Stimulated activated CD4-positive, alpha-beta T cell treated with anti-CD3 and anti-CD28 coated beads, Interleukin-1b, Interleukin-23, amount 100 ng/mL, for 4 hours (primary cell): Measurements from ENCODE around the gene TSEN2.
"Not testable (repeated sequence)": the region's sequence is repeated elsewhere in the genome, so short reads cannot be mapped to it uniquely, and the experiment has no call there.

ENCODE experiments used
- DNase-seq, 2 donors: peaks; one replicate each; pipeline ENCODE4 v3.0.0-alpha.2; 2020; ENCODE audit warnings: low read depth in 2 of 2

Gene TSEN2

DNA sequence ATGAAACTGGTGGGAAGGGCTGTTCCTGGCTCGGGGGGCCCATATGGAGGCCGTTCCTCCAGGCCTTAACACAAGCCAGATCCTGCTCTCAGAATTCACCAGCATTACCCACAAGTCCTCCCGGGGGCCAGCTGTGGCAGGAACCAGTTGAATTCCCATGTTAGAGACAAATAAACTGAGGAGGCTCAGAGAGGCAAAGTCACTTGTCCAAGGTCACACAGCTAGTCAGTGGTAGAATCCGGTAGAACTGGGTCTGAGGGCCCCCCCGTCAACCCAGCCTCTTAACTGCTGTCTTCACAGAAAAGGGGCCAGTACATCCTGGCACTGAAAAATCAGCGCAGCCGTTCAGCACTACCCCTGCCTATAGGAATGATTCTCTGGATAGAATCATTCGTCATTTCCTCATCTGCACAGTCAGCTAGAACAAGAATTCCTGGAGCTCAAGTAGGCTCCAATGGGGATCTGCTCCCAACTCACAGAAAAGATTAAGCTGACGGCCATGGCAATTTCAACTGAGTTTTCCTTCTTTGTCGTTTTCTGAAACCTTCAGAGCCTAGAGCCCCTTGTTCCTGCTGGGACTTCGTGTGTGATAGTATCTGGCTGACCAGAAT is 12.2 kb upstream of the TSEN2 start:
- DNase-seq, result no peak

DNA sequence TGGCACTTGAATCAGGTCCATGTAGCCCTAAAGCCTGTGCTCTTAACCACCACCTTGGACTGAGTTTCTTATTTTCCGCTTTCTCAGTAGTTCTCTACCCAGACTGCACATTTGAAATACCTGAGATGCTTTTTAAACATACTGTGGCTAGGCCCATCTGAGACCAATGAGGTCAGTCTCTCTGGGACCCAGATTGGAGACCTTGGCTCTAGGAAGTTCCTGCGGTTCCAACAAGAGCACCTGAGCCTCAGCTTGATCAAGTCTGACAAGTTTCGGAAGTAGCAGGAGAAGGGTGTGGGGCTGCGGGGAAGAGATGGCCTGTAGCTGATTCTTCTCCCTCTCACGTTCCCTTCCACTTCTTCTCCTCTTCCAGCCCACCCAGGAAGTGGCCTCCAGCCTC is 11.5 kb upstream of the TSEN2 start:
- no peak for DNase-seq

DNA sequence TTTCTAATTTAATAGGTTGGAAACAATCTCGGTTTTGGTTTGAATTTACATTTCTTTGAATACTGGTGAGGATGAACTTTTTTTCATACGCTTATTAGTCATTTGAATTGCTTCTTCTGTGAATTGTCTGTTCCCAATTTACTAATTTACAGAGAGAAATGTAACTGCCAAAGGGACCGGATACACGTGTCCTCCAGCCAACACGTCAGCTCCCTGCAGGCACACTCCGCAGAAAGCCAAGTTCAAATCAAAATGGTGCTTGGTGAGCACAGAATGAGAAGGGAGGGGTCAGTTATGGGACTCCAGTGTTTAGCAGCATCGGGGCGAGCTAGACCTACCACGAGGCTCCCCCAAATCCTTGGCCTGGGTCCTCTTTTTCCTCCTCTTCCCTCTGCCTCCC is 10.8 kb upstream of the TSEN2 start:
- DNase-seq, result no peak

DNA sequence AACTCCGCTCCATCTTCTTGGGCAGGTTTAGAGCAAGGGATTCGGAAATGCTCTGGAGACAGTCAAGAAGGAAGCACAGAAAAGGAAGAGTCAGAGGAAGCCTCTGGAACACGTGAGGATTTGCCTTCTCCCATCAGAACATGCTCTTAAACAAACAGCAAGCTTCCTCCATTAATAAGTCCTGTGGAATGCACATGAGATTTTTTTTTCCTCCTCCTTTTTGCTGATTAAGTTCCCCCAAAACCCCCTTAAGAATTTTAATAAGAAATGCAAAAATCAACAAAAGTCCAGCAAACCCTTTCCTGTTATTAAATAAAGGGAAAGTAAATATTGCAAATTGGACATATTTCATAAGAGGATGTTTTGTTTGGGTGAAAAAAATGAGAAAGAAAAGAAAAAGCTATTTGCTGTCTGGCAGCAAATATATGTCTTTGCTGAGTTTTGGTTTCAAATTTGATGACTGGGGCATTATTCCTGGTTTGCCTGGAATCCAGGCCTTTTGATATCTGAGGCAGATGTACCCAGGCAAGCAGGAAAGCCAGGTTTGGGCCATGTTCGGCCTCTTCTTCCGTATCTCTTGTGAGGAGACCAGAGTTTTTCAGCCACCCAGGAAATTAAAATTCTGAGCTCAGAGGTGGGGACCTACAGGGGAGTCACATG is 7.9 kb upstream of the TSEN2 start:
- no peak for DNase-seq

DNA sequence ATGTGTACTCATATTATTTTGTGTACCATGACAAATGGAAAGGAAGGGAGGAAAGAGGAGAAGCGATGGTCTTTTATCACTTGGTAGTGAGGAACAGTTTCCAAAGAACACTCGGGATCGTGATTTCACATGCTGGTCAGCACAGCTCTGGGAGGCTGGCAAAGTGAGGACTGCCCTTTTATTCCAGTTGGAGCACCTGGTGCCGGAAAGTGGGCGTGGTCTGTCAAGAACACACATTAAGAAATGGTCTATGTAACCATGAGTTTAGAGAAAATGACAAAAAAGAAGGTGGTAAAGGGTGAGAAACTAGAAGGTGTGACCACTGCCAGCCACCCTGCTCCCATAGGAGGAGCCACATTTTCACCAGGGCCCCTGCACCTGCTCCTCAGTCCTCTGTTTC is 7.0 kb upstream of the TSEN2 start:
- no peak for DNase-seq

DNA sequence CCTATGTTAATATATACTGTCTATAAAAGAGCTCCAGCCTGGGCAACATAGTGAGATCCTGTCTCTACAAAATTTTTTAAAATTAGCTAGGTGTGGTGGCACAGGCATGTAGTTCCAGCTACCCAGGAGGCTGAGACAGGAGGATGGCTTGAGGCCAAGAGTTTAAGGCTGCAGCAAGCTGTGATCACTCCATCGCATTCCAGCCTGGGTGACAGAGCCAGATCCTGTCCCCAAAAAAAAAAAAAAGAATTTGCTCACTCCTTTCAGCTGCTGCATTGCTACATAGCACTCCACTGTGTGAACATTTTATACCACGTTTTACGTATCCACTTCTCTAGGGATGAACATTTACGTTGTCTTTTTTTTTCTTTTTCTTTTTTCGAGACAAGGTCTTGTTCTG is 6.0 kb upstream of the TSEN2 start:
- no peak for DNase-seq

DNA sequence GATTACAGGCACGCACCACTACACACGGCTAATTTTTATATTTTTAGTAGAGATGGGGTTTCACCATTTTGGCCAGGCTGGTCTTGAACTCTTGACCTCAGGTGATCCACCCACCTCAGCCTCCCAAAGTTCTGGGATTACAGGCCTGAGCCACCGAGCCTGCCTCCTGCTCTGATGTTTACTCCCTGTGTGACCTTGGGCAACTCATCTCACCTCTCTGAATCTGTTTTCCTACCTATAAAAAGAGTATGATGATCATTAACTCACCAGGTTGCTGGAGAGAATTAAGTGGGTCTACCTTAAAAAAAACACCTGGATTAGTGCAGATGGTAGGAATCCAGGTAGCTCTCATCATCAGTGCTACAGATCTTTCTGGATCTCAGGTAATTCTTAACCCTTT is 5.1 kb upstream of the TSEN2 start:
- DNase-seq, result not testable (repeated sequence)

DNA sequence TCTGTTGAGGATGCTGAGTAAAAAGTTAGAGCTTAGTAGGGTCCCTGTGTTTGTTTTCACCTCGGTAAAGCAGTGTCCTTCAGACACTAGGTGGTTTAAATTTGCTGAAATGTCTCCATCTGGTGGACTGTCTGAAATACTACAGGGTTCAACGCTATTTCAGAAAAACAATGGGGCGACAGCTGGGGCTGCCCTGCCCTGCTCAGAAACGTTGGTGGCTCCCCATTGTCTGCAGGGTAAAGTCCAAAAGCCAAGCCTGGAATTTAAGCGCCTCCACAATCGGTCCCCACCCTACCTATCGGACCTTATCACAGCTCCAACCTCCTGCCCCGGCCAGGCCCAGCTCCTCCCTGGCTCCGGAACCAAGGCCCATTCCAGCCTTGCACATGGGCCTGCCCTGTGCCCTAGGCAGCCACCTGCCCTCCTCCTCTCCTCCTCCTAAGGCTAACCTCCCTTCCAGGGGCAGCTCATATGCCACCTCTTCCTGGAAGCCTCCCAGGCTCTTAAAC is 4.3 kb upstream of the TSEN2 start:
- no peak for DNase-seq

DNA sequence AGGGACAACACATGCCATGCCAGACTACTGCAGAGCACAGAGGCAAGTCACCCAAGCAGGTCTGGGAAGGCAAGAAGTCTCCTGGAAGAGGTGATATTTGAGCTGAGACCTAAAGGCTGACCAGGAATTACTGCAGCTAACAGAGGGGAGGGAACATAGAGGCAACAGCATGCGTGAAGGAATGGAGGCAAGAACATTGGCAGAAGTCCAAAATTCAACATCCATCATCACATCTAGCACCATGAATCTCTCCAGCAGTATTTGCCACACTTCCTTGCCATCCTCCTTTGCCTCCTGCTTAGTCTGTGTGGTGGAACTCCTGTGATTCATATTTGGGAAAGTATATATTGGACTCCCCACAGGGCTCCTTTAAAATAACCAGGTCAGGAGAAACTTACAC is 870 bp upstream of the TSEN2 start:
- DNase-seq, result no peak

DNA sequence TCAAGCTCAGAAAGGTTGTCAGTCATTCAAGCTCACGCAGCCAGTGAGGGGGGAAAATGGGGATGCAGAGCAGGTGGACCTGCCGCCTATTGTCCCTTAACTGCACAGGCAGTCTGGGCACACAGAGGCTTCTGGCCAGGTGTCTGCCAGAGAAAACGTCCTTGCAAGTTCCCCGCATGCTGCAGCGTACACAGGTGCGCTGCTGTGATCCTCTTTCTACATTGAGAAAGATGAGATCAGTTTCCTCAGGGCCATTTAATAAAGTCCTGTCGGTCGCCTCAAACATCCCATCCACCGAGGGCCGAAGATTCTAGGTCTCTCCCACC is 445 bp upstream of the TSEN2 start:
- DNase-seq, result no peak

DNA sequence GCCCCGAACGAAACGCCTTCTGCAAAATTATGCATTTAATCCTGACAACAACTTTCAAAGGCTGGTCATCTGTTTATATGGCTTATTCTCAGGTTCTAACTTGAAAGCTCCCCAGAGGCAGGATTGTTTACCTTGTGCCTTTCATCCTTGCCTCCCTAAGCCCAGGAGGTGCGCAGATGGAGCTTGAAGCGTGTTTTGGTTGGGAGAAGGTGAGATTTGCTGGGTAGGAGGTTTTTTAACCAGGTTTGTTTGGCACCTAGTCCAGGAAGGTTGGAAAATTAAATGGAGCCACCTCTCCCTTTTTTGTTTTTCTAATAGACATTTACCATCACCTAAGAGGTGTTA is 675 bp downstream of the TSEN2 start:
- no peak for DNase-seq

DNA sequence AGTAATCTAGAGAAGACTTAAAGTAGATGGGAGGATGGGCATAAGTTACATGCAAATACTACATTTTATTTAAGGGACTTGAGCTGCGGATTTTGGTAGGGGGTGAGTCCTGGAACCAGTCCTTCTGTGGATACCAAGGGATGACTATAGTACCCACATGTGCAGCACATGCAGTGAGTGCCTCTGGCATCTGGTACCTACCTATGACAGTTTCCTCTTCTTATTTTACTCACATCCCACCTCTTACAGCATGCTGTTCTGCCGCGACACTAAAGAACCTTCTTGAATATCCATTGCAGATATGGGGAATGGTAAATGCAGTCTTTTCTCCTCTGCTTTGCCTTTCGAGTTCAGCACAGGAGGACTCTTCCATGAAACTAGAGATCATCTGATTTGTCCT is 1.7 kb downstream of the TSEN2 start:
- no peak for DNase-seq

DNA sequence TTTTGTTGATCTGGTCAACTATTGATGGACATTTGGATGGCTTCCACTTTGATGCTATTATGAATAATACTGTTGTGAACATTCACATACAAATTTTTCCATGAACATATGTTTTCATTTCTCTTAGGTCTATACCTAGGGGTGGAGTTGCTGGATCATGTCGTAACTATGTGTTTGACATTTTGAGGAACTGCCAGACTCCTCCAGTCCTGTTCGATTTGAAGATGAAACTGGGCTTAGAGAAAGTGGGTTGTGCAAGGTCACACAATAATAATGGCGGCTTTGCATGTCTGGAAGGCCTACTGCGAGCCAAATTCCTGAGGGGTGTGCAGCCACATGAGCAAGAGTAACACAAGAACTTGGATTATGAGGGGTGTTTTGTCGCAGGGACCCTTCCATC is 2.6 kb downstream of the TSEN2 start:
- no peak for DNase-seq

DNA sequence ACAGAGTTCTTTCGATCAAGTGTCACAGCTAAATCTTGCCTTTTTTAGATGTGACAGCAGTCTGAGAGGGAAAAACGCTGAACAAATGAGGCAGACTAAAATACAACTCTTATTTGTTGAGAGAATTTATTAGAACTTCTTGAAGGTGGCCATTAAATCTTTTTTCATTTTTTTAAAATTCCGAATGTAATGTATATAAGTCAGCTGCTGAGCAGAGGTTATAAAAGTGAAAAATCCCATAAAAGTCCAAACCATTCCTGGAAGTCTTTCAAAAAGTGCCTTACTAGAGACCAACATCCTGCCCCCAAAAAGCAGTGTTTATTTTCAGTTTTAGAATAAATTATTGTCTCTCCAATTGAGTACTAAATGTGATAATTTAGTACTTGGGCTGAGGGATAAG is 3.1 kb downstream of the TSEN2 start:
- DNase-seq, result no peak

DNA sequence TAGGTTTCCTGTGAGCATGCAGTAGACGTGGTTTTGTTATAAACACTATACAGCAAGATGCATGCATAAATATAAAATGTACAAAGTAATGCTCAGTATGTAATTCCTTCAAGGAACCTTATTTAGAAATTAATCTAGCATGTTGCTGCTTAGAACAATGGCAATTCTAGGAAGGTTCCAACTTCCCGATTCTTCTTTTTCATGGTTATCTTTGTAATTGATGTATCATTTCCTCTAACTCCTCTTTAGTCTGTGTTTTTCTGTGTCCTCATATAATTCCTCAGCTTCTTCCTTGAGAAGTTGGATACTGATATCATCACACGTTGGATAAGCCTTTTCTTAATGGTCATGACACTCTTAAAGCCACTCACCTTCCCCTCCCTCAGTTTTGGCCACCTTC is 3.5 kb downstream of the TSEN2 start:
- no peak for DNase-seq

DNA sequence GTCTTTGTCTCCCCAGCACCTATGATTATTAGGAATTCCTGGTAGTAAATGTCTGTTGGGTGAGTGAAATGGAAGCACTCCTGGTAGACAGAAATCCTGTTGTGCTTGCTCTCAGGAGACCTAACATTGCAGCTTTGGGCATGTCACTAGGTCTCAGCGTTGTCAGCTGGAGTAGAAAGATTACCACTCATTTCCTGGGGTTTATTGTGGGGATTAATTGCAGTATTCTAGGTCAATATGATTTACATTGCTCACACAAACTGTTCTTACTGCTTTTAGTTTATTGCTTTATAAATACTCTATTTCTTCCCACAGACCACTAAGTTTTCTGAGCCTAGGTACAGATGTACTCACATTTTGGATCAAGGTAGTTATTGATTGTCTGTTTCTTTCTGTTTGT is 5.1 kb downstream of the TSEN2 start:
- DNase-seq, result no peak

DNA sequence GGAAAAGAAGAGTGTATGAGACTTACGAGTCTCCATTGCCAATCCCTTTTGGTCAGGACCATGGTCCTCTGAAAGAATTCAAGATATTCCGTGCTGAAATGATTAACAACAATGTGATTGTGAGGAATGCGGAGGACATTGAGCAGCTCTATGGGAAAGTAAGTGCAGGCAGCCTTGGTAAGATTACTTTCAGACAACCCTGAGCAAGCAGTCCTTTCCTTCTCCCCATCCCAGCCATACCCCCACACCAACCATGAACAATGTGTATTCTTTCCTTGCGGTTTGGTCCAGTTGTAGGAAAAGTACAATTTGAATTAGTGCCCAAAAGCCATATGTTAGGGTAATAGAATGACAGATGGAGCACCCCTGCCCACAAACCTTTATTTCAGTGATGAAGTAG is 5.6 kb downstream of the TSEN2 start:
- no peak for DNase-seq

DNA sequence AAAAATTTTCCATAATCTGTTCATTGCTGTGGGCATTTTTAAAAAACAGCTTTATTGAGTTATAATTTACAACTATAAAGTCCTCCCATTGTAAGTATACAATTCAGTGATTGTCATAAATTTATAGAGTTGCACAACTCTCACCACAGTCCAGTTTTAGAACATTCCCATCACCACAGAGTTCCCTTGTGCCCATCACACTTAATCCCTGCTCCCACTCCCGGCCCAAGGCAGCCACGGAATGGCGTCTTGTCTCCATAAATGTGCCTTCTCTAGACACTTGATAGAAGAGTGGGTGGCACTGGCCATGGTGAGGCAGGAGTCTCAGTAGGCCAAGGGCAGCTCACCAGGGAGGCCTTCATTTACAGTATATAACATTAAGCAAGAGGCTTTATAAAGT is 6.3 kb downstream of the TSEN2 start:
- DNase-seq, result no peak

DNA sequence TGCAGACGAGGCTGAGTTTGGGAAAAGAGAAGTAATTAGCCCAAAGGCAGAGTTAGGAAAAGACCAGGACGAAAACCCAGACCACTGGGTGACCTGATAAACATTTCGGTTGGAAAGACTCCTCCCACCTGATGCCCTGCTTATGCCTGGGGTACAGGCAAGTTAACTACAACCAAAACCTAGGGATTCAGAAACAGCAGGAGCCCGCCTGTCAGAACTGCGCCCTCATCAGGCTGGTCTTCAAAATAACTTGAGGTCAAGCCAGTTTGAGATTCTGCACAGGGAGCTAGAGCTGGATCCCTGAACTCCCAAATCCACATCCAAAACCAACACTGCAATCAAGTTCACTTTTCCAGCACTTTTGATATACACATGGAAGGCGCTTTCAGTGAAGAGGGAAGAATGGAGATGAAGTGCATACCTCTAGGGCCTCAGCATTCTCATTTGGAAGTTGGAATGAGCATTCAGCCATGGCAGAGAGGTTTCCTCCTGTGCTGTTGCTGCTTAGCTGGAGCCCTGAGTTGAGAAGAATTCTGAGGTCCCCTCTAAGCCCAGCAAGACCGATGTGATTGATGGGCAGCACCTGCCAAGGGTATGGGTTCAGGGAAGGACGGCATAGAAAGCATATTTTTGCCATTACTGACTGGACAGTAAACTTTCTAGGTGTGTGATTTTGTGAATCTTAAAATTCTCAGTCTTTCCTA is 11.6 kb downstream of the TSEN2 start:
- no peak for DNase-seq

DNA sequence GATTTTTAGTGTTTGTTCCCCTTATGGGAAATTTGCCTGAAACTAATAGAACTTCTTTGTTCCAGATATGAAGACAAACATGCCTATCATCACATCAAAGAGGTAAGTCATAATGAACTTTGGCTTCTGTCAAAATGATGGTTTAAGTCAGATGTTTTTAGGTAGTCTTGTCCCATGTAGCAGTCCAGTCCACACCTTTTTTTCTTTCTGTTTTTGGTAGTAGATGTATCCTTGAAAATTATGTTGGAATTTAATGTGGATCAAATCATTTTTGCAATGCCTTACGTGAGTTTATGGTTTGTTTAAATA is 12.1 kb downstream of the TSEN2 start:
- no peak for DNase-seq

DNA sequence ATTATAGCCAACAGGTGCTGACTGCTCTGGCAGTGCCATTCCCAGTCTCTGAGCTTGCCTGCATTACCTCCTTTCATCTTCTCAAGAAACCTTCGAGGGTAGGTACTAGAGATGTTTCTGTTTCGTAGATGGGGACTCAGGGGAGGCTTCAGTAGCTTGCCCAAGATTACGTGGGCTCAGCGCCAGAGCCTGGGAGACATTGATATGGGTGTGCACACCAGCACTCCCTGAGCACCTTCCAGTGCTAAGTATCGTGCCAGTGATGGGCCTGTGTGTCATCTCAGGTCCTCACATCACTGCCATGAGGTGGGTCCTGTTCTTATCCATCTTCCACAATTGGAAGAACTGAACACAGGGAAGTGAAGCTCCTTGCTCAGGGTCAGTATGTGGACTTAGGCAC is 15.2 kb downstream of the TSEN2 start:
- no peak for DNase-seq

DNA sequence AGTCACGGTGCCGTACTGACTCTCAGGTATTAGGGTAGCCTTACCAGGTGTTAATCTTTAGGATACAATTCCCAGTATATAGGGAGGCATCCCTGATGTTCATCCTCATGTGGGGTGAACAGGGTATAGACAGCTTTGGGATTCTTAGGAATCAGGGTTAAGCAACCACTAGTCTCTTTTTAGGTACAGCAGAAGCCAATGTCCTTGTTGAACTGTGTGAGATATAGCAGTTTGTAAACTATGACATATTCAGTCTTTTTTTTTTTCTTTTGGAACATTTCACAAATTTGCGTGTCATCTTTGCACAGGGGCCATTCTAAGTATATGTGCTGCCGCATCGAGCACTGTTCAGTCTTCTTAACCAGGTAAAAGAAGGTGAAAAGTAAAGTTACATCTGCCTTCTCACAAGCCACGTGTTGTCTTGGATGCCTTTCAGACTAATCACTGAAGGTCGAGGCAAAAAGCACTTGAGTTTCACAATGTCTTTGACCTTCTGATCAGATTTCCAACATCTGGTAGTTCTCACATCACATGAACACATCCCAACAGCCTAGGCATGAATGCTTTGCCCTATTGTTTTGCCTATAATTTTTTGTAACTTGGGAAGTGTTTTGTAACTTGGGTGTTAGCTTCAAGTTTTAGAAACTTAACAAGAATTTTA is 17.2 kb downstream of the TSEN2 start:
- no peak for DNase-seq
